GM21360 (cell line): ENCODE measurements around the gene SUPT6H.
"Not testable (repeated sequence)": the region's sequence is repeated elsewhere in the genome, so short reads cannot be mapped to it uniquely, and the experiment has no call there.

Experiments used
- ATAC-seq: cut with Tn5 transposase; IDR thresholded peaks from one replicate; pipeline ENCODE4 v1.9.1; 2021; ENCODE audit warnings: mild to moderate bottlenecking, moderate library complexity; ENCODE audit not compliant: unreplicated experiment

The SUPT6H gene

GRCh38 chr17:28717578-28718332 lies 55.8 kb downstream of the SUPT6H start, which contains the start of gene RAB34:
TSS of gene RAB34 (minus strand) at chr17:28717868. CDS start at chr17:28717266, 602 bp downstream.
- ATAC-seq, result no peak

GRCh38 chr17:28718333-28719020 lies 56.5 kb downstream of the SUPT6H start:
- no peak for ATAC-seq

GRCh38 chr17:28719021-28719433 lies 57.0 kb downstream of the SUPT6H start:
- no peak for ATAC-seq

DNA sequence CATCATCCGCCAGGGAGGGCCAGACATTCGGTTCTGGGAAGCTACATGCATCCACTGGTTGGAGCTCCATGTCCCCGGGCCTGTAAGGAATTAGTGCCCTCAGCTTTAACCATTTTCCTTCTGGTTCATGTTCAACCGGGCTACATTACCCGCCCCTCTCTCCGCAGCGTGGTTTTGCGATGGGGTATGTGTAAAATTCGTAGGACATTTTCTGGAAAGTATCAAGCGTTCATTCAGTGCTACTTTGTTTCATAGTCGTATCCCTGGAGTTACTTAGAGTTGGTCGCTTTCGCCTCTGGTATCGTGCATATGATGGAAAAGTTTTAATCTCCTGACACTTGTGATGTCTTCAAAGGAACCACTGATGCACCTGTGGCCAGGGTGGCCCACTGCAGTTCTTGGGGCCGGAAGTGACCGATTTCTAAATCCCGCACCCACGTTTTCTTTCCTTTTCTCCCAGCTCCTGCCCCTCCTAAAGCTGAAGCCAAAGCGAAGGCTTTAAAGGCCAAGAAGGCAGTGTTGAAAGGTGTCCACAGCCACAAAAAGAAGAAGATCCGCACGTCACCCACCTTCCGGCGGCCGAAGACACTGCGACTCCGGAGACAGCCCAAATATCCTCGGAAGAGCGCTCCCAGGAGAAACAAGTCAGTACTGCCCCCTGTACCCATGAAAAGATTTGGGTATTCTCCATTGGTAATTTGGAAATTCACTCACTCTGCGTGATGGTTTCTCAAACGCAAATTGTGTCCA lies 58.4 kb downstream of the SUPT6H start:
- ATAC-seq, result no peak

DNA sequence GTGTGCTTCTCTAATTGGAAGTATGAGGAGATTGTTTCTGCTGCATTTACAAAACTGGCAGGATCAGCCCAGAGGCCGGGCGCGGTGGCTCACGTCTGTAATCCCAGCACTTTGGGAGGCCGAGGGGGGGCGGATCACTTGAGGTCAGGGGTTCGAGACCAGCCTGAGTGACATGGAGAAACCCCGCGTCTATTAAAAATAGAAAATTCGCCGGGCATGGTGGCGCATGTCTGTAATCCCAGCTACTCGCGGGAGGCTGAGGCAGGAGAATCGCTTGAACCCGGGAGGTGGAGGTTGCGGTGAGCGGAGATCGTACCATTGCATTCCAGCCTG lies 59.0 kb downstream of the SUPT6H start:
- ATAC-seq, result not testable (repeated sequence)

DNA sequence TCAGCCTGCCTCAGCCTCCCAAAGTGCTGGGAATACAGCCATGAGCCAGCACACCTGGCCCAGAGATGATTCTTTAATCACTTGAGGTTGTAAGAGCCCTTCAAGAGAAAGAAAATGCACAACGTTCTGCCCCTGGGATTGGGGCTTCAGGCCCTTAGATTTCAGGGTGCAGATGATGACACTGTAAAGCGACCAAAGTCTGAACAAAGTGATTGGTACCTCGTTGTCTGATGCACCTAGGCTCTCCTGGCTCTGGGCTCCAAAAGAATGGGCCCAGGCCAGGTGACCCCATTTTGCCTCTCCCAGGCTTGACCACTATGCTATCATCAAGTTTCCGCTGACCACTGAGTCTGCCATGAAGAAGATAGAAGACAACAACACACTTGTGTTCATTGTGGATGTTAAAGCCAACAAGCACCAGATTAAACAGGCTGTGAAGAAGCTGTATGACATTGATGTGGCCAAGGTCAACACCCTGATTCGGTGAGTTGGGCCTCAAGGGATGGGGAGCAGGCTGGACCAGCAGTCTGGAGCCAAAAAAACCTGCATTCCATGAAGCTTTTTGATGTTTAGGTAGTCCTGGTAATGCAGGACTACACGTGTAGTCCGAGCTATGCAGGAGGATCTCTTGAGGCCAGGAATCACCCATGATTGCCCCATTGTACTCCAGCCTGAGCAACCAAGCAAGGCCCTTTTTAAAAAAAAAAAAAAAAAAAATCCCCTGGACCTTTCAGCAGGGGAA lies 60.6 kb downstream of the SUPT6H start:
- ATAC-seq, result no peak

GRCh38 chr17:28723159-28723835 lies 61.3 kb downstream of the SUPT6H start:
- no peak for ATAC-seq

DNA sequence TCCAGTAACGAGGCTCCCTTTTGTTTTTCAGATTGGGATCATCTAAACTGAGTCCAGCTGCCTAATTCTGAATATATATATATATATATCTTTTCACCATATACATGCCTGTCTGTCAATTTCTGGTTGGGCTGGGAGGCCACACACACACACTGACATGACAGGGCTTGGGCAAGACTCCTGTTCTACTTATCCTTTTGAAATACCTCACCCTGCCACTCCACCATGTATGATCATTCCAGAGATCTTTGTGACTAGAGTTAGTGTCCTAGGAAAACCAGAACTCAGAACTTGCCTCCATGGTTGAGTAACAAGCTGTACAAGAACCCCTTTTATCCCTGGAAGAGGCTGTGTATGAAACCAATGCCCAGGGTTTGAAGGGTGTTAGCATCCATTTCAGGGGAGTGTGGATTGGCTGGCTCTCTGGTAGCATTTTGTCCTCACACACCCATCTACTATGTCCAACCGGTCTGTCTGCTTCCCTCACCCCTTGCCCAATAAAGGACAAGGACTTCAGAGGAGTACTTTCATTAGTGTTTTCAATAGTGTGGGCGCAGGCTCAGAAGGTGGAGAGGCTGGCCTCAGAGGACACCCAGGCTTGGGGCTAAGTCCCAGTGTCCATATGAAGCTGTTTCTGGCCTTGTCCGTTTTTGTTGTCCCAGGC lies 62.0 kb downstream of the SUPT6H start:
- ATAC-seq, result not testable (repeated sequence)

GRCh38 chr17:28724500-28725165 lies 62.6 kb downstream of the SUPT6H start:
- ATAC-seq, result no peak

- ATAC-seq, result no peak
These were observed 63.2 kb downstream of the SUPT6H start for GRCh38 chr17:28725166-28725659.

- ATAC-seq, result no peak
These were observed 63.7 kb downstream of the SUPT6H start for GRCh38 chr17:28725660-28726225.

GRCh38 chr17:28726226-28726626 lies 64.2 kb downstream of the SUPT6H start, which contains the start of gene TLCD1:
TSS of gene TLCD1 (minus strand) at chr17:28726233. CDS start at chr17:28726097, 136 bp downstream.
- no peak for ATAC-seq

GRCh38 chr17:28726627-28727491 lies 64.9 kb downstream of the SUPT6H start:
- ATAC-seq, result peak; percentile 43

DNA sequence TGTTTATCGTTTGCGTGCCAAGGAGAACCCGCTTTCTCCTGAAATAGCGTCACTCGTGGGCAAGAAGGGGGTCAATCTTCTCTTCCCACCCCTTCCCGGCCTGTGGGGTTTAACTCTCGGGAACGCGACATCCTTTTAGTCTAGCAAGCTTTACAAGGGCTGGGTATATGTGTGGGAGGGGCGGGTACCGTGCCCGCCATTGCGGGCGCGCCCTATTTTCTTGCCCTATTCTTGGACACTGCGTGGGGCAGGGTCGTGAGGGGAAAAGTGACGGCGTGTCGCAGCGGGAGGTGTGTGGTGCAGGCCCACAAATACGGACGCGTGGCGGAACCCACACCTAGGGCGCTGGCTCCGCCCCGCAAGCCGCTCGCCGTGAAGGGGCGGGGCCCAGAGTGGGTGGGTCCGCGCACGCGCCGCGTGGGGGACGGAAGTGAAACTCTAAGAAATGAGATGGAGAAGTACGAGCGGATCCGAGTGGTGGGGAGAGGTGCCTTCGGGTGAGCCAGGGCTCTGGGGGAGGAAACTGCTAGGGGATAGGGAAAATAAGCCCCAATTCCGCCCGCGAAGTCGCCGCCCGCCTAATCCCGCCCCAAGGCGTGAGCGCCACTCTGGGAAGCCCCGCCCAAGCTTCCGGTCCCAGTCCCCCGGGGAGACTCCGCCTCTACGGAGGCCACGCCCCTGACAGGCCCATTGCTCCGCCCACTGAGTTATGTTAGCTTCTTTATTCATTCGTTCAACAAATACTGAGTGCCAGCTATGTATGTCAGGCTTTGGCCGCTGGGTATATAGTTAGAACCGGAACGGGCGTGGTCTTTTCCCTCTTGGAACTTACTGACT lies 66.6 kb downstream of the SUPT6H start, which contains the start of gene NEK8:
TSS of gene NEK8 (plus strand) at position 425 of the 837 bp plus-strand sequence. CDS start at position 451, 26 bp downstream.
- ATAC-seq, result peak; percentile 36

DNA sequence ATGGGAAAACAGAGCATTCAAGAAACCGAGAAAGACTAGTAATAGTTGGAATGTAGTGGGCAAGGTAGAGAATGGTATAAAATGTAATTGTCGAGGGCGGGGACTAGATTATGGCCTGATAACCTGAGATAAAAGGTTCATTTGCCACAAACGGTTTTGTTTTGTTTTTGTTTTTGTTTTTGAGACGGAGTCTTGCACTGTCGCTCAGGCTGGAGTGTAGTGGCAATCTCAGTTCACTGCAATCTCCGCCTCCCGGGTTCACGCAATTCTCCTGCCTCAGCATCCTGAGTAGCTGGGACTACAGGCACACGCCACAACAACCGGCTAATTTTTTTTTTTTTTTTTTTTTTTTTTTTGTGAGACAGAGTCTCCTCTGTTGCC lies 67.9 kb downstream of the SUPT6H start:
- no peak for ATAC-seq

- no peak for ATAC-seq
These were observed 71.3 kb downstream of the SUPT6H start for GRCh38 chr17:28733346-28733745.
